GM15510 (cell line): ENCODE data around the gene ARMS2.

Source experiments
- POLR2A ChIP-seq: IDR thresholded peaks from 3 replicates; pipeline ENCODE4 v1.6.1; 2011; ENCODE audit warnings: borderline replicate concordance; ENCODE audit not compliant: insufficient read length; ENCODE audit errors: extremely low read depth

ARMS2 gene

GRCh38 chr10:122503886-122504609 is 49.6 kb downstream of the ARMS2 start:
- no peak for TF ChIP-seq POLR2A

DNA sequence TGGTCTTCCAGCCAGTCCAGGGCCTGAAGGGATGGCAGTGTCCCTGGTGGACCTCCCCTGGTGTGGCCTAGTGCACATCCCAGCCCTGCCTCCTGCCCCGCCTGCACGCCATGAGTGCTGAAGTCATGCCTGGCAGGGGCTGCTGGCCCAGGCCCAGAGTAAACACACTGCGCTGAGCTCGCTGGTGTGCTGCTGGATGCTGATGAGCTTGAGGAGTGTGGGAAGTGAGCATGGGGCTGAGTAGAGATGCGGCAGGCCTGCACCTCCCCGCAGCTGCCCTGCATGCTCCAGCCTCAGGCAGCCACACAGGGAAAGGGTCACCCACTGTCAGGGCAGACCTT is 50.1 kb downstream of the ARMS2 start:
- TF ChIP-seq POLR2A: no peak

GRCh38 chr10:122505011-122505410 is 50.6 kb downstream of the ARMS2 start:
- TF ChIP-seq POLR2A: no peak

DNA sequence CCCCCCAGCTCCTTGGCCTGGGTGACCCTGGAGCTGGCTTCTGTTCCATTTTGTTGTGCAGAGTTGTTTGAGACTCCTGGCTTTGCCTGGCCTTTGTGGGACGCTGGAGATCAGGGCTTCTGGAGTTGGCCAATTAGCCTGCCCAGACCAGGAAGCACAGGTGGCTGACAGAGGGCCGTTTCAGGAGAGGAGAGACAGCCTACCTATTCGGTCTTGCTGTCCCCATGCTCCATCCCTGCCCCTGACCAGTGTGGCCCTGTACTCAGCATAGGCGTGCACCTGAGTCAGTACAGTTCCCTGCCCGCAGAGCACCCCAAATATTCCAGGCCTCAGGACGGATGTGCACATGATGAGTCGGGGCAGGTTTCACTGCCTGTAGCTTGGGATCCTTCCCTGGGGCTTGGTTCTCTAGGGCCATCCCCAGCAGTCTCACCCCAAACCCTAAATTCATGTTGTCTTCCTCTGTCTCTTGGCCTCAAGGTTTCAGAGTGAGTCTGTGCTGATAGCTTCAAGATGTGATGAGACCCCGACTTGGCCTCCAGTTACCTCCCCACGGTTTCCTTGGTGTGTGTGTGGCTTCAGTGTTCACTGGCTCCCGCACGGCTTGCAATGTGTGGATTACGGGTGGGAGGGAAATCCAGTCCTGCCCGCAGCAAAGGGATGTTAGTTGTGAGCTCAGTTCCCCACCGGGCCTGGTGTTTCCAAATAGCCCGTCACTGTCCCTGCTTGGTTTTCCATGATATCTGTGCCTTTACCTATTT is 51.6 kb downstream of the ARMS2 start:
- no peak for TF ChIP-seq POLR2A
